Epithelial cell of esophagus (primary cell): ENCODE measurements around the gene SPAG6.

Source experiments
- DNase-seq: peaks from one replicate; pipeline ENCODE4 v3.0.0; 2010; ENCODE audit warnings: low read depth
- H3K4me3 ChIP-seq: 2 replicates; pipeline ENCODE4 v1.5.1; 2011; ENCODE audit warnings: mild to moderate bottlenecking, low read length, control low read depth
- CTCF ChIP-seq: IDR thresholded peaks from 2 replicates; pipeline ENCODE4 v1.5.1; 2011; ENCODE audit warnings: low read depth, mild to moderate bottlenecking, low read length, control low read depth, inconsistent platforms; ENCODE audit not compliant: insufficient read depth; ENCODE audit errors: missing control alignments

SPAG6 gene

DNA sequence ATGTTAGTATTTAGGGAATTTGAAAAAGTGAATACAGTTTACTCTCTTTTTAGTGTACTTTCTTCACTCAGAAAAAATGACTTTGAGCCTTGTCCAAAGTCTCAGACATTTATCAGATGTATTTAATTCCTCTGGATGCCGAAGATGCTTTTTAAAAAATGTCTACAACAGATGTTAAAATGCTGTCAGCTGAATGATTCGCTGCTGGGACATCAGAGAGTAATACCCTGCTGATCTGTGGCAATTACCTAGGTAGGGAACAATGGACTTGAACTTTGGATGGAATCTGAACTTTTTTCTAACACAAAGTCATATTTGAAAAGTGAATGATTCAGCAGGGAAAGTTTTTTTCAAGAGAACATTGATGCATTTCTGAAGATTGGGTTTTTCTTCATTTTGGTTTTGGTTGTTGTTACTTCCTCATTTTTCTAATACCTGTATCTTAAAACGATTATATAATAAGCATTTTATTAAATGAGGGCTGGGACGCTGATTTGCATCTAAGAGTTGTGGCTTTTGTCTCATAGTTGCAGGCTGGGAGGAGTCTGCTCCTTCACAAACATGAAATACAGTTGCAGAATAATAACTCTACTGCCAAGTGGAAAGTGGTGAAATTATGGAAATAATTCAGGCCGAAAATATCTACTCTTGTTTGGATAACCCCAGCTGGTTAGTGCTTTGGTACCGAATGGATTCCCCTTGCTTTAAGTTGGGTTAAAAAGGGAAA, 98.0 kb downstream of the SPAG6 start:
- DNase-seq, result no peak
- TF ChIP-seq CTCF, result no peak
- H3K4me3 ChIP-seq, result no peak overlapping the region

GRCh38 chr10:22444219-22444788, 99.0 kb downstream of the SPAG6 start:
- DNase-seq, result peak; percentile 11
- TF ChIP-seq CTCF, result no peak
- no peak overlapping the region for H3K4me3 ChIP-seq

DNA sequence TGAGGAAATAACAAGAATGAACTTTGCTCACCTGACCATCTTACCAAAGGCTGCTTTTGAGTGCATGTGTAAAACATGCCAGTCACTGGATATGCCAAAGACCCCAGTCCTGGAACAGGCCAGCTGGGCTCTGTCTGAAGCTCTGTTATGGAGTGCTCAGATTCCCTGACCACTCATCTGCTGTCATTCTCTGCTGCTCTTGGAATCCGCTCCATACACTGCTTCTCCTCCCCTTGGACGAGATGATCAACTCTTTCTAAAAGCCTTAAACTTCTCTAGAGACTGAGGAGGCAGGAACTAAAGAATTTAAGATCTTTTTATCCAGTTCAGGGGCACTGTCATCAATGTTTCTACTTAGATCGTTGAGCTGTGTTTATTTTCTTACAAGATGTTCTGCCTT, 100.2 kb downstream of the SPAG6 start:
- no peak overlapping the region for H3K4me3 ChIP-seq
- DNase-seq, result no peak
- TF ChIP-seq CTCF, result no peak

DNA sequence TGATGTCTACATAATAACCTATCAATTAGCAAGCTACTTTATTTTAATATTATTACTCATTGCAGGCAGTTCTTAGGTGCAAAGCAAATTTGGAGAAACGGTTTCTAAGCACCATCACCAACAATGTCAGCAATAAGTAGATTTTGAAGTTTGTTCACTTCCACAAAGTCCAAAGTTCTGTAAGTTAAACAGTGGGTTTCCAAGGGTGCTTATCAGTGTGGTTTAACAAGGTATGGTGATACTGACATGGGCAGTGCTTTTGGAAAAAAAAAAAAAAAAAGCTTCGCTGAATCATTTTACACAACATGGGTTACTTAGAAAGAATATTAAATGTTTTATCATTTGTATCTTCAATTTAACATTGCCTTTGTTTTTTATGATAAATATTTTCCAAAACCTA, 101.8 kb downstream of the SPAG6 start:
- no peak for TF ChIP-seq CTCF
- DNase-seq, result no peak
- no peak overlapping the region for H3K4me3 ChIP-seq

GRCh38 chr10:22451346-22451745, 106.0 kb downstream of the SPAG6 start:
- TF ChIP-seq CTCF, result no peak
- H3K4me3 ChIP-seq, result no peak overlapping the region
- DNase-seq, result no peak

GRCh38 chr10:22453320-22453719, 108.0 kb downstream of the SPAG6 start:
- no peak for DNase-seq

More at GRCh38 chr10:22453320-22453719, 108.0 kb downstream of the SPAG6 start:
- TF ChIP-seq CTCF, result no peak
- H3K4me3 ChIP-seq, result no peak overlapping the region
